Hippocampal formation (tissue), 2 donors: ENCODE measurements around the gene PYY.

ENCODE experiments used
- DNase-seq, 2 donors: peaks; one replicate each; lab custom pipeline; 2025; lab: John Stamatoyannopoulos, UW

PYY gene

DNA sequence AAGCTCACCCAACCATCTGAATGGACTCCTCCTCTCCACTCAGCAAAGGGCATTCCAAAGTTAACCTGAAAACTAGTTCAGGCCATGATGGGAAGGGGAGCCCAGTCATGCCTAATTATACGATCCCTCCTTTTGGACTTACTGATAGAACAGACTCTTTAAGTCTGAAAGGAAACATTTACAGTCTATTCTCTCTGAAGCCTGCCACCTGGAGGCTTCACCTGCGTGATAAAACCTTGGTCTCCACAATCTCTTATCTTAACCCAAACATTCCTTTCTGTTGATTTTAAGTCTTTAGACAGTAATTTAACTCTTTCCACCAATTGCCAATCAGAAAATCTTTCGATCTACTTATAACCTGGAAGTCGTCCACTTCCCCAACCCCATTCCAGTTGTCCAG lies 37.4 kb downstream of the PYY start:
- DNase-seq: no peak

DNA sequence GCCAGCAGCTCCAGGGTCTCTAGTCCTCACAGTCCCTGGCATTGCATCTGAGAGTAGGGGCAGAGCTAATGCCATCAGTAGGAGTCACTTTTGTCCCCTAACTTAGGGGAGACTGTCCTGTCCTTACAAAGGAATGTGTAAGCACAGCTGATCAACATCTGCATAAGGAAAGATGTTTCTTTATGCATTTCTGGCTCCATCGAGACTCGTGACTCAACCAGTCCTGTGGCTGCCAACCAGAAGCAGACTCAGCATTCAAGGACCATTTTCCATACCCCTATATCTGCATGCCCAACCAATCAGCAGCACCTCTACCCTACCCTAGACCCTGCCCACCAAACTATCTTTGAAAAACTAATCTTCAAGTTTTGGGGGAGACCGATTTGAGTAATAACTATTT lies 38.2 kb downstream of the PYY start:
- no peak for DNase-seq

DNA sequence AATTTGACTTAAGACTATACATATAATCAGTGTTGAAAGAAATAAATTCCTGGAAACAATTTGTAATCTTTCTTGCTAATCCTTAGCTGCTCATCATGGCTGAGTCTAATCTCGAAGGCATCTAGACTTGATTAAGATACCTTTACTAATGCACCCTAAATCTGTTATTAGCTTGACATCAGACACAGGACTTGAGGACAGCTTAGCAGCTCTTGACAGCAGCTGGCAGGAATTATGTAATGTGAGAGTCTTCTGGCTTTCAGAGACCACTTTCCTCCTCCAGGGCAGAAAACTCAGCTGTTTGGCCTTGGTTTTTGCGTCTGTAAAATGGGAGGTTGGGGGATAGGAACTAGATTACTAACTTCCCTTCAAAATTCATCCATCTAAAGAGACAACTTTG lies 39.3 kb downstream of the PYY start:
- no peak for DNase-seq

DNA sequence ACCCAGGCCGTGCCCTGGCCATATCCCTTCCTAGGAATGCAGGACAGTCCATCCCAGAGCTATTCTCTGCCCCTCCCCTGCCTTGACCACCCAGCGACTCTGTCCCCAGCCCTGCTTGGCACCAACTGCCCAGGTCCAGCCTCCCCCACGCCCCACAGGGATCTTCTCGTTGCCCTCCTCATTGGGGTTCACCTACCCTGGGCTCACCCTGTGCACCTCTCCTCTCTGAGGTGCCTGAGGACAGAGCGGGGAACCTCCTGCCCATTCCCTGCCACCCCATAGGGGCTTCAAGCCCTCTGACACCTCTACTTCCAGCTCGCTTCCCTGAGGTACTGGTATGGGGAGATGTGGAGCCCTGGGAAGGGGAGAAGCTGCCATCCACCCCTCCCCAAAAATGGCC lies 40.2 kb downstream of the PYY start:
- DNase-seq: no peak

DNA sequence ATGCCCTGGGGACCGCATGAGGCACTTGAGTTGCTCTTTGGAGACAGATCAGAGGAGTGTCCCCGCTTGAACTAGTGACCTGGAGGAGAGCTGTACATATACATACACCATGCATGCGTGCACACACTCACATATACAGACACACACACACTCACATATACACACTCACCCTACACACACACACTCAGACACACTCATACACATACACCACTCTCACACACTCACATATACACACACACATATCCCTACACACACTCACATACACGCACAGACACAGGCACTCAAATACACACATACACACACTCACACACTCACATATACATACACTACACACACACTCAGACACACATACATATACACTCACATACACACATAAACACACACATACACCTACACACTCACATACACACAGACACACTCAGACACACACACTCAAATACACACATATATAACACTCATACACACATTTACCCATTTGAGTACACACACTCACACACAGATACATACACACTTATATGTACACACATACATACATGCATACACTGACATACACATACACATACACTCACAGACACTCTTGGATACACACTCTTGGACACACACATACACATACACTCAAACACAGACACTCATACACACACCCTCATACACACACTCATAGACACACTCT lies 41.0 kb downstream of the PYY start:
- DNase-seq: no peak

DNA sequence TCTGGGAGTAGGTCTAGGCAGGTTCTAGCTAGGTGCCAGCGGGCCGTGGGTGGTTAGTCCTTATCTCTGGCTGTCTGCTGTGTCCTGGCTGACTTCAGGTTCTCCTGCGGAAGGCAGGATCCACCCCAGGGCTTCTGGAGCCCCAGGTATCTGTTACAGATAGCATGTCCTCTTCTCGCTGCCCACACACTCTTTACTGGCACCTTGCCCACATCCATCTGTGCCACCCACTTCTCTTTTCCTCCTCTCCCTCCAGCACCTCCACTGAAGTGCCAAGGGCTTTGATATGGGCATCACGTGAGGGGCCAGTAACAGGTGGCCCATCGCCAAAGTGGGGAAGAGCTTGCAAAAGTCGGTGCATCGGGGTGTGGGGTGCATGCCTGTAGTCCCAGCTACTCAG lies 41.8 kb downstream of the PYY start:
- no peak for DNase-seq

DNA sequence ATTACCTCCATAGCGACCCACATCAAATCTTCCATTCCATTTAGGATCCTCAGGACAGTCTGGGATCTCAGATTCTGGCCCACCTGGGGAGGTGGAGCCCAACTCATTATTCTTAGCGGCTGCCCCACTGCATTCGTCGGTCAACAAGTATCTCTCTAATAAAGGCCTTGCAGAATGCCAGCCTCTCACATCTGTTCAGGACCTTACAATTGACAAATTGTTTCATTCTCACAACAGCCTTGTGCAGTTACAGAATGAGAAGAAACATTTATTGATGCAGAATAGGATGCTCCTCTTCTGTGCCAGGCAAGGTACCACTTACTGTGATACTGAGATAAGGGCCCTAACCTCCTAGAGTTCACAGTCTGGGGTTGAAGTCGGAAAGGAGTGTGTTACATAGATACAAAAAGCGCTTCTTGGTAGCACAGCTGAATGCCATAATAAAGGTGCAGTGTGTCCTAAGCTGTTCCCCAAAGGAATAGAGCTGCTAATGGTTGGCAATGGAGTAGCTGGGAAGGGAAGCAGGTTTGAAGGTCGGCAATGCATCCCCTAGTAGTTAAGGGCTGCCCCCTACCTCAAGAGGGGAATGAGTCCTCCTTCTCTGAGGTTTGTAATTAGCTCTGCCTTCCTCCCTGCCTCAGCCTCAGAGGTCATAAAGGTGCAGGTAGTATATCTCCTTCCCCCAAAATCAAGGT lies 44.1 kb downstream of the PYY start:
- DNase-seq: peak; percentile 14 to 60

DNA sequence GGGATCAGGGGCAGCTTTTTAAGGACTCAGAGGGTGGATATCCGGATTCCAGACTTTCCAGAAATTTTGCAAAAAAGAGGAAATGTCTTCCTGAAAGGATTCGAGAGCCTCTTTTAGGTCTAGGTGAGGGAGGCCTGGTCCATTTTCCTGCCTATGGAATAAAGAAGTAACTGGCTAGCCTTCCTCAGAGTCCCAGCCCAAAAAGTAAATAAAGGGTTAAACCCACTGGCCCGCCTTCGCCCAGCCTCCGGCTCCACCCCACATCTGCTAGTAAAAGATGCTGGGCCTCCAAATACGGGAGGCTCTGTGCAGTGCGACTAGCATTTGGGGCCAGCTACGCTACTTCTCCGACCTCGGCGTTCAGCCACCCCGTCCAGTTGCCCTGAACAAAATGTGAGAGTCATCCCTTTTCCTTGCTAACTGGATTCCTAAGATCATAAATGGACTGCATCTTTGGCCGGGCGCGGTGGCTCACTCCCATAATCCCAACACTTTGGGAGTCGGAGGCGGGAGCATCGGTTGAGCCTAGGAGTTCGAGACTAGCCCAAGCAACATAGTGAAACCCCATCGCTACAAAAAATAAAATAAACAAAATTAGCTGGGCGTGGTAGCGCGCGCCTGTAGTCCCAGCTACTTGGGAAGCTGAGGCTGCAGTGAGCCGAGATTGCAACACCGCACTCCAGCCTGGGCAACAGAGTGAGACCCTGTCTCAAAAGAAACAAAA lies 45.6 kb downstream of the PYY start:
- peak; percentile 83 to 85 for DNase-seq

DNA sequence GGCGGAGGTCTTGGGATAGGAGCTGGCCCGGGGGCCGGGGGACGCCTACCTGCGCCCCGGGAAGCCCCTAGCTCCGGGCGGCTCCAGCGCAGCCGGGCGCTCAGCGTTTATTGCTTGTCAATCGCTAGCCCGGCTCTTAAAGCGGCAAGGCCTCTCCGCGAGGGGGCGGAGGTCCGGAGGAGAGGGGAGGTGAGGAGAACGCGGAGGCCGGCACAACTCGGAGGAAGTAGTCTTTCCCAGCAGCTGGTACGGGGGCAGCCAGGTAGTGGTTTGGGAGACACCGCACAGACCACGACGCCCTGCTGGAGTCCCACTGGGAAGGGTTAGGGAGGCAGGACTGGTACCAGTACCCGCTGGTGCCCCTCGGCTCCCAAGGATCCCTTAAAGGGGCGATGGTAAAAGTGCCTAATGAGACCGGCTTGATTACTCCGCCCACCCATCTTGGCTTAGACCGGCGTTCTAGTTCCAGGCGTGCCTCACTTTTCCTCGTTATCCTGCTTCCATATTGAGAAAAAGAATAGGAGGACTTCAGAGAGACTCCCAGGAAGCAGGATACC lies 46.2 kb downstream of the PYY start, which contains the start of gene MPP2:
Gene MPP2 (minus strand): TSS at position 112 of the 557 bp plus-strand sequence. CDS start 3,076 bp downstream, outside the sequence.
- DNase-seq: peak; percentile 74 to 75

DNA sequence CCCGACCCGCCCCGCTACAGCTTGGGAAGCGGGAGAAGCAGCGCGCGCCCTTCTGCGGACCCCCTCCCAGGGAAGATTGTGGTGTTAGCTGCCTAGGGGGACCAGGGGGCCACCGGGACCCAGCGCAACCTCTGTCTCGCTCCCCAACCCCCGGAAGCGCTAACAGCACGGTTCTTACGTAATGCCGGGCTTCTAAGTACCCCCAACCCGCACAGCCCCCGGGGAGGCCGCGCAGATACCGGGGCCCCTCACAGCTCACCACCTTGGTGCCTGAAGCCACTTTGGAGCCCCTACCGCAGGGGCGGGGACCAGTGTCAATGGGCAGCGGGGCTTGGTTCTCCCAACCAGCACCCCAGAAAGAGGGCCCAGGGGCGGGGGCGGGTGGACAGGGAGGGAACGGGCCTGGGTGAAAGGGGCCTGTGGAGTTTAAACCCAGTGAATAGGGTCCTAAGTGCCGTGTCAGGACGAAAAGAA lies 46.8 kb downstream of the PYY start:
- no peak for DNase-seq

DNA sequence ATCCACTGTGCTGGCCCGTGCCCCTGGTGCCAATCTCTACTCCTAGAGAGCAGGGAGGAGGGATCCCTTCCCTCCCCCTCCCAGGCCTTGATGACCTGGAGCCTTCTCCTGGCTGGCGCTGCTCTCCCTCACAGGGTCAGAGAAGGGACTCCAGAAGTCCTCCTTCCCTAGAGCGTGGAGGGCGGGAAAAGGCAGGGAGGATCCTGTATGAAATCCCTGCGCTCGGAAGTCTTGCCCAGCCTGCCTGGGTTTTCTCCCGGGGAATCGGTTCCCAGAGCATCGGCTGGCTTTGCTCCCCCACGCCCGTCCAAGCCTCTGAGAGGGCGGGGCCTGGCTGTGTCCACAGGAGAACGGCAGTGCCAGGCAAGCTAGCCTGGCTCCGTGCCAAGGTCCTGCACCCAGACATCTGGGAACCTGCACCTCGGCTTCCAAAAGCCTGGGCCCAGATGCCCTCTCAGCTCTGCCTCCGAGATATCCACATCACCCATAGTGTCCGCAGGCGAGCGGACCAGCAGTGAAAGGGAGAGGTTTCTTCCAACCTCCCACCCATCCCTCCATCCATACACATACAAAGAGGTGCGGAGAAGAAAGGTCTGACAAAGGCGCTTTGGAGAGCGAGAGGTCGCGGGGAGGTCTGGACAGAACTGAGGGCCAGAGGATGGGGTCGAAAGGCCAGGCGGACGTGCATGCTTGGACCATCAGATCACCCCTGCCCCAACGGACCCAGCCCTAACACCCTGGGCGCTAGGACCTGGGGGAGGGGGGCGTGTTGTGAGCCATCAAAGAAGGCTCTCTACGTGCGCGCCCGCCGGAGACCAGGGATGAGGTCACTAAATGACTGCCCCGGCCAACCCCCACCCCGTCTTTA lies 47.5 kb downstream of the PYY start:
- DNase-seq: peak; percentile 60 to 81

DNA sequence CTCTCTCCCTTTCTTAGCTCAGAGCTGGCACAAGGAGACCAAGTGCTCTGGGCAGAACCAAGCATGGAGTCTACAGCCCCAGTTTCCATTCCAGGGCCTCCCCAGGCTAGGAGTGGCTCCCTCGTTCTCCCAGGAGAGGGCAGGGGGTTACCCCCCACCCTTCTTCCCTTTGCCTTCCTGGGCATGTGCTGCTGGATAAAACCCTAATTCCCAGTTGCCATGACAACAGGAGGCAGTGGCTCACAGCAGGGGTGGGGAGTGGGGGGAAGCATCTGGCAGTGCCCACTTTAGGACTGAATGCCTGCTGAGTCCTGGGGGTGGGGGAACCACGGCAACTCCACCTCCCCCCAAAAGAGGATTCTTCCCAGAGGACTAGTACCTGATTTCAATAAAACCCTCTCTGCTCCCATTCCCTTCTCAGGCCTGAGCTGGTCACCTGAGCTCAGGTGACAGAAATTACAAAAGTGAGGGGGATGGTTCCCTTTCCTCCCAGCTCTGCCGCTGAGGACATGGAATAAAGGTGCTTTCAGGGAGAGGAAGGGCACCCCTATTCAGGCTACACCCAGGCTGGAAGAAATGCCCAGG lies 48.2 kb downstream of the PYY start:
- DNase-seq: no peak
